SK-N-SH (cell line): ENCODE results near the gene HPCAL1. TPM values are rescaled to one million over a fixed set of nuclear protein-coding genes. Genes with fewer than 3 reads are reported as not detected.

Experiments
- CTCF ChIA-PET: fragments of 300-600, 350-600 bp; formaldehyde crosslinking; extraction: SDS; loops from one replicate; lab custom pipeline; 2021; lab: Yijun Ruan, JAX
- POLR2A ChIA-PET: fragments of 350-600 bp; sonication (Branson Sonifier 250); formaldehyde crosslinking; extraction: SDS; loops from one replicate; lab custom pipeline; 2020; ENCODE audit warnings: antibody characterized with exemption, inconsistent platforms; lab: Yijun Ruan, JAX
- DNase-seq: peaks from one replicate; pipeline ENCODE4 v3.0.0; 2012
- H2AFZ ChIP-seq: fragments of 200-600 bp; sonication (generic); 2 replicates; pipeline ENCODE4 v1.8.1; 2016; ENCODE audit warnings: antibody characterized with exemption, mild to moderate bottlenecking, low read depth
- H3F3A ChIP-seq: fragments of 200-600 bp; sonication (generic); replicated peaks from 2 replicates; pipeline ENCODE3; 2016; ENCODE audit warnings: antibody characterized with exemption, mild to moderate bottlenecking; ENCODE audit not compliant: insufficient read depth
- H3K27ac ChIP-seq, 2 experiments: fragments of 200-500 bp in 1 of 2; fragments of 200-600 bp in 1 of 2; sonication (Bioruptor generic) in 1 of 2; sonication (generic), shearing (Covaris generic) in 1 of 2; 2 replicates each; pipeline versions ENCODE4 v1.5.1 to v1.6.1; 2014 to 2016; ENCODE audit warnings: low read depth in 2 of 2, inconsistent platforms in 1 of 2, low read length in 1 of 2, mild to moderate bottlenecking in 1 of 2, mixed read lengths in 1 of 2
- H3K27me3 ChIP-seq: fragments of 200-600 bp; sonication (generic), shearing (Covaris generic); 2 replicates; pipeline ENCODE4 v1.6.1; 2016; ENCODE audit warnings: mixed run types; ENCODE audit not compliant: insufficient read depth
- H3K36me3 ChIP-seq, 2 experiments: fragments of 200-500 bp in 1 of 2; fragments of 200-600 bp in 1 of 2; sonication (Bioruptor generic) in 1 of 2; sonication (generic) in 1 of 2; replicated peaks in 1 of 2; 2 replicates each; pipeline versions ENCODE3 to v1.5.1; 2014 to 2016; ENCODE audit warnings: low read length in 1 of 2, mild to moderate bottlenecking in 1 of 2; ENCODE audit not compliant: insufficient read depth in 2 of 2, control insufficient read depth in 1 of 2
- H3K4me1 ChIP-seq, 2 experiments: fragments of 200-500 bp in 1 of 2; fragments of 200-600 bp in 1 of 2; sonication (Bioruptor generic) in 1 of 2; sonication (generic), shearing (Covaris generic) in 1 of 2; 2 replicates each; pipeline versions ENCODE4 v1.5.1 to v1.6.1; 2014 to 2016; ENCODE audit warnings: low read depth in 1 of 2, low read length in 1 of 2, mixed run types in 1 of 2; ENCODE audit not compliant: insufficient read depth in 2 of 2, control insufficient read depth in 1 of 2
- H3K4me2 ChIP-seq: fragments of 200-600 bp; sonication (generic), shearing (Covaris generic); 2 replicates; pipeline ENCODE4 v1.6.1; 2017; ENCODE audit warnings: mixed run types
- H3K4me3 ChIP-seq, 2 experiments: fragments of 200-500 bp in 1 of 2; fragments of 200-600 bp in 1 of 2; sonication (Bioruptor generic) in 1 of 2; sonication (generic), shearing (Covaris generic) in 1 of 2; 2 replicates each; pipeline versions ENCODE4 v1.5.1 to v1.8.1; 2014 to 2016; ENCODE audit warnings: low read depth in 2 of 2, inconsistent platforms in 1 of 2, low read length in 1 of 2, mild to moderate bottlenecking in 1 of 2, mixed read lengths in 1 of 2, moderate library complexity in 1 of 2
- H3K79me2 ChIP-seq: fragments of 200-600 bp; sonication (generic); 2 replicates; pipeline ENCODE4 v1.8.1; 2017; ENCODE audit warnings: mild to moderate bottlenecking; ENCODE audit not compliant: insufficient read depth
- H3K9ac ChIP-seq: fragments of 200-600 bp; sonication (generic); 2 replicates; pipeline ENCODE4 v1.6.1; 2017; ENCODE audit warnings: mixed run types
- H3K9me2 ChIP-seq: fragments of 200-600 bp; sonication (generic); 2 replicates; pipeline ENCODE4 v1.6.1; 2017; ENCODE audit warnings: mixed run types
- H3K9me3 ChIP-seq: fragments of 200-600 bp; sonication (generic); 2 replicates; pipeline ENCODE4 v1.6.1; 2017; ENCODE audit warnings: mixed run types, mild to moderate bottlenecking, moderate library complexity
- H4K20me1 ChIP-seq: fragments of 200-600 bp; sonication (generic); 2 replicates; pipeline ENCODE4 v1.6.1; 2017; ENCODE audit warnings: mild to moderate bottlenecking, mixed run types; ENCODE audit not compliant: insufficient read depth
- EP300 ChIP-seq, 2 experiments: IDR thresholded peaks; 2 replicates each; pipeline versions ENCODE4 v1.4.0 to v1.6.1; 2012; ENCODE audit warnings: borderline replicate concordance in 1 of 2, low read depth in 1 of 2, low read length in 1 of 2
- EZH2phosphoT487 ChIP-seq: fragments of 200-600 bp; sonication (generic); IDR thresholded peaks from 2 replicates; pipeline ENCODE4 v1.6.1; 2017; ENCODE audit warnings: low read depth, mixed run types, mild to moderate bottlenecking, antibody characterized with exemption, moderate library complexity, borderline replicate concordance
- GABPA ChIP-seq: IDR thresholded peaks from 2 replicates; pipeline ENCODE4 v1.4.0; 2012; ENCODE audit warnings: low read depth, mild to moderate bottlenecking
- MAX ChIP-seq: IDR thresholded peaks from 2 replicates; pipeline ENCODE4 v1.4.0; 2012; ENCODE audit warnings: low read depth
- NRF1 ChIP-seq: IDR thresholded peaks from 2 replicates; pipeline ENCODE4 v1.6.1; 2012; ENCODE audit warnings: low read depth, mild to moderate bottlenecking, low read length
- RAD21 ChIP-seq: IDR thresholded peaks from 2 replicates; pipeline ENCODE4 v1.6.1; 2012; ENCODE audit warnings: mild to moderate bottlenecking, low read length
- REST ChIP-seq: IDR thresholded peaks from 2 replicates; pipeline ENCODE4 v1.6.1; 2012; ENCODE audit warnings: mild to moderate bottlenecking, low read depth, low read length, moderate library complexity
- RFX5 ChIP-seq: IDR thresholded peaks from 2 replicates; pipeline ENCODE4 v1.6.1; 2012; ENCODE audit warnings: mild to moderate bottlenecking, improper control_type of control experiment, low read length
- SMC3 ChIP-seq: IDR thresholded peaks from 2 replicates; pipeline ENCODE4 v1.6.1; 2012; ENCODE audit warnings: low read depth, low read length, improper control_type of control experiment
- USF2 ChIP-seq: fragments of 150-350 bp; IDR thresholded peaks from 2 replicates; pipeline ENCODE4 v1.6.1; 2017; ENCODE audit warnings: antibody characterized with exemption, low read length, low read depth, borderline replicate concordance
- YY1 ChIP-seq: IDR thresholded peaks from 2 replicates; pipeline ENCODE4 v1.4.0; 2012; ENCODE audit warnings: low read depth, mild to moderate bottlenecking
- WGBS: methylation state at CpG from one replicate; pipeline ENCODE4 v1.1.6; 2017; ENCODE audit warnings: low lambda C conversion rate; 5-methylcytosine and 5-hydroxymethylcytosine counted together
- polyA plus RNA-seq, 3 experiments: library from polyadenylated mRNA; depleted of rRNA; stranded (reverse); fragments of >200 nt; gene quantifications; 2 replicates each; pipeline ENCODE4 v1.2.3, GENCODE V29; 2012
- TF ChIP-seq, protein P1 (sequence below): IDR thresholded peaks from 2 replicates; pipeline ENCODE4 v1.4.0; 2012; ENCODE audit warnings: low read depth, borderline replicate concordance

Gene HPCAL1
- polyA plus RNA-seq, 1 of the 3 experiments (the other 2 are of a cell fraction) = 77.0 TPM

GRCh38 chr2:10332402-10333246 is 29.9 kb downstream of the HPCAL1 start:
- Histone ChIP-seq H4K20me1 (peaks cover 16% of the 10 kb centered on the region), H3K4me1 (peaks cover 15 to 59% of the 10 kb centered on the region in 2 experiments), H3K27ac (peak overlapping the region in 1 of 2 experiments; percentile 11; a peak in 1 of 4 replicates), H3K36me3 (peaks cover 0 to 5% of the 10 kb centered on the region in 2 experiments), H3K27me3 (no peaks in the 10 kb centered on the region), H2AFZ (no peak overlapping the region), H3K9me2 (no peaks in the 10 kb centered on the region), H3K9me3 (no peaks in the 10 kb centered on the region), H3K4me3 (no peak overlapping the region), H3K4me2 (no peak overlapping the region), H3F3A (peaks cover 11% of the 10 kb centered on the region), H3K79me2 (peaks cover 23% of the 10 kb centered on the region; the same call in 1 of the 2 replicates), H3K9ac (no peak overlapping the region)
- 88% methylated on average over 15 of the region's 15 CpGs for WGBS
- no peak for DNase-seq
- ChIA-PET CTCF (interaction anchor here (0.8 to 4.6 kb wide), 6 partner anchors 9 to 76 kb away, joined by 3 to 22 read pairs (median 4); partner anchors contain the start of gene HPCAL1), POLR2A (interaction anchor here (0.6 kb wide), 1 partner anchor 17 kb away, joined by 3 read pairs; no protein-coding TSS in a partner anchor)
- no peak for TF ChIP-seq NRF1
- no peak for TF ChIP-seq RFX5
- no peak for TF ChIP-seq EP300 (IDR thresholded peaks at IDR 0.05; ENCODE audit: borderline replicate concordance in 1 of 2, low read depth in 1 of 2, low read length in 1 of 2)
- TF ChIP-seq SMC3 = no peak
- no peak for TF ChIP-seq GABPA
- TF ChIP-seq RAD21 = no peak
- TF ChIP-seq MAX = no peak
- no peak for TF ChIP-seq USF2
- TF ChIP-seq EZH2phosphoT487 = no peak
- TF ChIP-seq YY1 = no peak
- TF ChIP-seq, protein P1, sequence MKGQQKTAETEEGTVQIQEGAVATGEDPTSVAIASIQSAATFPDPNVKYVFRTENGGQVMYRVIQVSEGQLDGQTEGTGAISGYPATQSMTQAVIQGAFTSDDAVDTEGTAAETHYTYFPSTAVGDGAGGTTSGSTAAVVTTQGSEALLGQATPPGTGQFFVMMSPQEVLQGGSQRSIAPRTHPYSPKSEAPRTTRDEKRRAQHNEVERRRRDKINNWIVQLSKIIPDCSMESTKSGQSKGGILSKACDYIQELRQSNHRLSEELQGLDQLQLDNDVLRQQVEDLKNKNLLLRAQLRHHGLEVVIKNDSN = no peak
- no peak for TF ChIP-seq REST
